NCI-H146 (cell line): ENCODE measurements around the gene SHC4.
"Not testable (repeated sequence)": the region's sequence is repeated elsewhere in the genome, so short reads cannot be mapped to it uniquely, and the experiment has no call there.

Experiments used
- DNase-seq: peaks from one replicate; lab custom pipeline; 2025; lab: John Stamatoyannopoulos, UW

SHC4 gene, protein sequence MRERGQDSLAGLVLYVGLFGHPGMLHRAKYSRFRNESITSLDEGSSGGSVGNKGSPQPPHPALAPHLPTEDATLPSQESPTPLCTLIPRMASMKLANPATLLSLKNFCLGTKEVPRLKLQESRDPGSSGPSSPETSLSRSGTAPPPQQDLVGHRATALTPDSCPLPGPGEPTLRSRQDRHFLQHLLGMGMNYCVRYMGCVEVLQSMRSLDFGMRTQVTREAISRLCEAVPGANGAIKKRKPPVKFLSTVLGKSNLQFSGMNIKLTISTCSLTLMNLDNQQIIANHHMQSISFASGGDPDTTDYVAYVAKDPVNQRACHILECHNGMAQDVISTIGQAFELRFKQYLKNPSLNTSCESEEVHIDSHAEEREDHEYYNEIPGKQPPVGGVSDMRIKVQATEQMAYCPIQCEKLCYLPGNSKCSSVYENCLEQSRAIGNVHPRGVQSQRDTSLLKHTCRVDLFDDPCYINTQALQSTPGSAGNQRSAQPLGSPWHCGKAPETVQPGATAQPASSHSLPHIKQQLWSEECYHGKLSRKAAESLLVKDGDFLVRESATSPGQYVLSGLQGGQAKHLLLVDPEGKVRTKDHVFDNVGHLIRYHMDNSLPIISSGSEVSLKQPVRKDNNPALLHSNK

DNA sequence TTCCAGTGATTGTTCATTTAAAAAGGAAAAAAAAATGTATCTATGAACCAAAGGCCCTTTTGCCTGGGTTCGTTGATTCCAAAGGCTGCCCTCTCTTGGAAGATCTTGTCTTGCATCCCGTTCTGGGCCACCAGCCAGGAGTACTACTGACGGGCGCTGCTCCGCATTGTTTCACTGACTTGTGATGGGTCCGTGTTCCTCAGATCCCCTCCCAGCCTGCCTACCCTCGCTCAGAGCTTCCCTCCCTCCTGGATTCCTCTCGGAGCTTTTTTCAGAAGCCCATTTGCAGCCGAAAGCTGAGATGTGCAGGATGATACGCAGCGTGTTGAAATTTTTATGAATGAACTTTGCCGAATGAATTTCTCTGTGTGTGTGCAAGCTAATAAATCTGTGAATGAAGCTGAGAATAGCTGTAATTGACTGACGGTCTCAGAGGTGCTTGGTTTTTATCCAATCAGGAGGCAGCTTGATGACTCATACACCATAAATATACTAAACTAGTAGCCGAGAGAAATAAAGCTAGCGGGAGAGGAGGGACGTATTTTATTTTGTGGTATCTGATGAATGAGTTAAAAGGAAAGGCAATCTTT, at the start of gene SHC4:
Gene SHC4, minus strand, starts transcription at position 396 of the 590 bp plus-strand sequence. CDS start 904 bp downstream, outside the sequence.
- DNase-seq, result peak; percentile 57

DNA sequence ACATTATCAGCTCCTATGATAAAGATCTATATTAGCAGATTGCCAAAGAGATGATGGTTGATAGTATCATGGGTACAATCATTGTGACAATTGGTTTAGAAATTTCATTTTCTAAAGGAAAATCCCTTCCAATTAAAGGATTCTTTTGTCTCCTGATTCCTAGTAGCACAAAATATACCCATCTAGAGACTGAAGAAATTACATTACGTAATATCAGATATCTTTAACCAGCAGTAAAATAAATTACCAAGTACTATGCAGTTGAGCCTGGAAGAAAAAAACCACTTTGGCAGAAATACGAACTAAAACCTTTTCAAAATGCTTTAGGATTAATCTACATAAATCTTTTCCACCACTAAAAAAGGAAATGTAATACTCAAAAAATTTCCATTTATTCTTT, 35.6 kb upstream of the SHC4 start:
- no peak for DNase-seq

DNA sequence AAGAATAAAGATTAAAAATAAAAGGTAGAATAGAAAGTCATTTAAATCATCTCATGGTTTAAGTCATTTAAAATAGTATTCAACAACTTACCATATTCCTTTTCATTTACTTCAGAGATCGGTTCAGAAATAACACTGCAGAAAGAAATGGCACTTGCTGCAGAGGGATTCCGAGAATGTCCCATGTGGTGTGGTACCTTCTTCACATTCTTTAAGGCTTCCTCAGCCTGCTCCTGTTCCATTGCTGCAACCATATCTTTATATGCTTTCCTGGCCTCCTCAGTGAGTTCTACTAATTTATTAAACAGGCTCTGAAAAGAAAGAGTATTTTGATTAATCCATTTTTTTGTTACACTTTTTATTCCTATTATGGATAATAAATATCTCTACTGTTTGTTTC, 32.6 kb upstream of the SHC4 start:
- DNase-seq, result no peak

DNA sequence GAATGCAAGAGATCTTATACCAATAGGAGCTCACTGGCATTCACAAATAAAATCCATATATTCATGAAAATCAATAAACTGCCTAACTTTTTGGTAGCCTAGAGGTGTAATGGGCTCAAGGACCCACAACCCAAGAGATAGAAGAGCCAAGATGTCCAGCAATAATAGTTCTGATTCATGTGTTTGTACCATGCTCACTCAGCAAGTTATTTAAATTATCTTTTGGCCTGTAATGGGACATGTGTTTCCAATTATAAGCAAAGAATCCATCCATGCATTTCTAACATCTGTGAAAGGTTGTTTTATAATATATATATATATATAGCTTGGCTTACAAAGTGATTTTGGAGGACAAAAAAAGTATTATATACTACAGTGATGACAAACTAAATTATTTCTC, 29.7 kb upstream of the SHC4 start:
- no peak for DNase-seq

DNA sequence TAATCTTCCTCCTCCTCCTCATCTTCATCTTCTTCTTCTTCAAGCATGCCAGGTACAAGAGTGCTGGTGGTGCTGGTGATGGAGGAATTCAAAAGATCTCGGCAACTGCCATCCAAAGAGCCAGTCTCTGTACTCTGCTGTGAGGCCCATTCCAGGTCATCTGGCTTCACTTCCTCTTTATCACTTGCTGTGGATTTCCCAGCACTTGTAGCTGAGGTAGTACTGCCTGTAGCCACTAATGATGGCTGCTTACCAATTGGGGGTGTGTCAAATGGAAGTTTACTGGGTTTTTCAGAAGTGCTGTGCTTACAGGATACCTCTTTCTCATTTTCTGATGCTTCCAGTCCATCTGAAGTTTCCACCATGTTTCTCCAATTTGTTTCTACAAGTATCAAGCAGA, 28.8 kb upstream of the SHC4 start:
- no peak for DNase-seq

DNA sequence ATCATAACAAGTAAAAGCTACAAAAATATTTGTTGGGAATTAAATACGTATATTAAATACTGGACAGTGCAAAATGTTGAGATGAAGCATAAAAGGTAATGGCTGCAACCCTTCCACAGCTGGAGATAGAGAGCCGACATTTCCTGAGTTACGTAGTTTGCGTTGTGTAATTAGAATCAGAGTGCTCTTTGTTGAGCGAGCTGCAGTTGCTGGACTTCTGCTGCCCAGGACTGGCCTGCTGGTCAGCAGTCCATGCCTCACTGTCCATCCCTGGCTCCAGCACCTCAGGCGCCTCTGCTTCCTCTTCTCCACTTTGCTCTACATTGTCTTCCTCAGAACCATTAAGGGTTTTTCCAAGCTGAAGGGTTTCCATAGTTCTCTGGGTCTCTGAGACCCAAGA, 28.4 kb upstream of the SHC4 start:
- no peak for DNase-seq

DNA sequence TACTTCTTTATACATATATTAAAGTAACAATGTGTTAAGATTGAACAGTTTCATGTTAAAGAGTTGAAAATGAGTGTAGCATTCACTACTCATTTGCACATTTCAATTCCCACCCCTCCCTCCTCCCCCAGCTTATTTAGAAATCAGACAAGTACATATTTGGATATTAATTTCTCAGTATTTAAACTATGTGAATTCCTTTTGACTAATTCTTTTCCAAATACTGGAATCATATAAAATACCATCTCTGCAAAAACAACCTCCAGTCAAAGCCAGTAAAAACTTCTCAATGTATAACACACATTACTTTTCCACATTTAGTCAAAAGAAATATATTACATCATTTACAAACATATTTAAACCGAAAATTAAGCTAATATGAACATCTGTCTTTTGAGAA, 25.5 kb upstream of the SHC4 start:
- DNase-seq, result no peak

DNA sequence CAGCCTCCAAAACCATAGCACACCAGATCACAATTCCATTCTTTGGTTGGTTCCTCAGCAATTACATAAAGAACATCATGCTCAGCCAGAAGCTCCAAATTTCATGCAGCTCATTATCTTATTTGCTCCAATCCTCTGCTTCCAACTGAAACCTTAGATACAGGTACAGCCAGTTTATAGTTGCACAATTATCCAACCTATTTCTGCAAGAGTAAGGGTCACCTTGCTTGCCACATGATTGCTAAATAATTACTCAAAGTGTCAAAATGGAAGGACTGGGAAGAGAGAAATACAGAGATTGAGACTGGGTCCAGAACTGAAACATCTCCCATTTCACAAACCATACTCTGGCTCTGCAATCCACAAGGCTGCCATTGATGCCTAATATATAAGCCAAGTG, 23.4 kb upstream of the SHC4 start:
- DNase-seq, result no peak

DNA sequence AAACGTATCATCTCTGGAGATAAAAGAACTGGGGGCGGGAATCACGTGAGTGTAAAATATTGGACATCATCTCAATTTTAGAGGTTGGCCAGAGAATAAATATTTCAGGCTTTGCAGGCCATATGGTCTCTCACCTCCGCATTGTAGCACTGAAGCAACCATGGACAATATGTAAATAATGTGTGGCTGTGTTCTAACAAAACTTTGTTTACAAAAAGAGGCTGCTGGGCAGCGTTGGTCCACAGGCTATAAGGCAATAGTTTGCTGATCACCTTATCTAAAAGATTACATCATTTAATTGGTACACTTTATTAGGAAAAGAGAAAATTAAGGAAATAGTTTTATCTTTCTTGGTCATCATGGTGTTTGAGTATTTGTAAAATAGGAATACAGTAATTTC, 22.5 kb upstream of the SHC4 start:
- DNase-seq, result no peak

DNA sequence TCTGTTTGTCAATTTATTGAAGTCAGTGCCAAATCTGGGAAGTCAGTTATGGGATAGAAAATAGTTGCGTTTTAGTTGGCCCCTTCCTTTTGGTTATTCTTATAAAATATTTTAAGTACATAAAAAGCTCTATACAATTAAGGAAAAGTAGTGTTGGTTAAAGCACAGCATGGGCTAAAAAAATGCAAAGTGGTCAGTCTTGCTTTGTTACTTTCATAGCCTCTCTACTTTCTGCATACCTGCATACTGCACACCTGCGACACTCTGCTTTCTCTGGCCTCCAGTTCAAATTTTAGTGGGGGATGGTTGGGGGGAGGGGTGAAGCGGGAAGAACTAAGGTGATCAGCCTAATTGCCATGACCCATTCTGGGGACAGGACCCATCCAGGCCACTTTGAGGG, 21.8 kb upstream of the SHC4 start:
- DNase-seq, result no peak

DNA sequence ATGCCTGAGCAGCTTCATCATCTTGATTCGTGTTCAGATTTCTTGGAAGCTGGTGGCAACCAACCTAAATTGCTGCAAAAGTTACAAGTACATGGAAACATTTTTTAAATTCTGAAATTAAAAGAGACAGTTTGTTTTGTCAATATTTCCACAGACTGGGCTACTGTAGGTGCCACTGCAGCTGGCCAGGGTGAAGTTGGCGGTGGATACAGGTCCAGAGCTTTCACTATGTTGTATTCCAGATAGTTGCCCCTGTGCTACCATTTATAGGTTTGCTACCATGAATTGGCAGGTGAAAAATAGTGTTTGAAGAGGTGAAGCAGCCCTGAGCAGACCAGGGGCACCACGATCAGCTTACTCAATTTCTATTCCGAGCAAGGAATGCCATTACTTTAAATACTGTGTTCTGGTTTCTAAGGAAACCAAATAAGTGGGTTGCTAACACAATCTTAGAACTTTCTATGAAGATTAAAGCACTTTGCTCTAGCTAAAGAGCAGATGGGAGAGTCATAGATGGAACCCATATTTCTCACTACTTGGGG, 21.2 kb upstream of the SHC4 start:
- no peak for DNase-seq

DNA sequence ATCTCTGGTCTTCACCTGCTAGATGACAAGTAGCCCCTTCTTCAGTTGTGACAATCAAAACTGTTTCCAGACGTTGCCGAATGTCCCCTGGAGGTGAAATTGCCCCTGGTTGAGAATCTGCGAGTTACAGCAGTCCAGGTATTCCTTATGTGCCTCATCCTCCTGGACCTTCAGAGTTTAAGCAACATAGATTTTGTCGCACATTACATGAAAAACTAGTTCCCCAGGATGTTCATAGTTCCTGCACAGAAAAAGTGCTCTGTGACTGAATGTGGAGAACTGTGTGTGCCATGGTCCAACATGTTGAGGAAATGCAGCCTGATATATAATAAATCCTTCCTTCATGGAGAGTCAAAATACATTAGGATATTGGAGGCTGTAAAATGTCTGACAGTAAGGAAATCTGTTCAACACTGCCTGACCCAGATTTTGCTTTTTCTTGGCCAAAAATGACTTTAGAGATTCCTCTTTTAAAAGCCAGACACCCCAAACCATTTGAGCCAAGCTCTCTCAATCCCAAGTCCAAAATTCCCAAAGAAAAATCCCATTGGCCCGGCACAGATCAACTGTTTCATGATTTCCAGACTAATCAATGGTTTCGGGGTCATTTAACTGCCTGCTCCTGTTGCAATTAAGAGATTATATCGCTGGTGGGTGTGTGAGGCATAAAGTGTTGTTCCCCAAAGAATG, 20.4 kb upstream of the SHC4 start:
- DNase-seq, result no peak

DNA sequence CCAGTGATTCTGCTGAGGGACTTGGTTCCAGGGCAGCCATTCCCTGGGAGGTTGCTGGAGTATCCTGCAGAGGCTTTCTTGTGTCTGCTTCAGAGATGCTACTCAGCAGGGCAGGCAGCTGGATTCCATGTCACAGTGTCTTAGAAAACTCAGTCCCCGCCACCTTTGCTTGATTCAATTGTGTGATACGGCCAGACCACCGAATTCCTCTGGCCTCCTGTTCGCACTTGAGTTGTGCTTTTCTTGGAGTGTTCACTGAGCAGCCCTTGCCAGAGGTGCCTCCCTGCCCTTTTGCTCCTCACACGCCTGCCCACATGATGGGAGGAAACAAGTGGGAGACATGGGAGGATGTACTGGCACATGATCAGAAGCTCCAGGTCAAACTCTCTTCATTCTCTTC, 19.6 kb upstream of the SHC4 start:
- DNase-seq, result no peak

DNA sequence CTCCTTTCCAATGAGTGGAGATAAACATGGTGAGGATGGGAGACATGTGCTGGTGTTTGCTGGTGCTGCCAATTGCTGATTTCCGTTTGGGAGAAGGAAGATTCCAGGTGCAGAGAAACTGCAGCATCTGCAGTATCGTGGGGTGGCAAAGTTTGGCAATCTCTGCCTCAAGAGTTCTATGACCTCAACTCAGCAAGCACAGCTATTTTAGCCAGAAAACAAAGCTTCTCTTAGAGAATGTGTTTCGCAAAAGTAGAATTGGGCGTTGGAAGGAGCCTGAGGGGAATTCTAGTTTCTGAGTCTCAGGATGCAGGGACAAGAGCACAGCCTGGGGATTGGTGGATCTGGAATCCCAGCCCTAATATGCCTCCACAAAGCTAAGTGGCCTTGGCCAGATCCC, 18.2 kb upstream of the SHC4 start:
- DNase-seq, result no peak

DNA sequence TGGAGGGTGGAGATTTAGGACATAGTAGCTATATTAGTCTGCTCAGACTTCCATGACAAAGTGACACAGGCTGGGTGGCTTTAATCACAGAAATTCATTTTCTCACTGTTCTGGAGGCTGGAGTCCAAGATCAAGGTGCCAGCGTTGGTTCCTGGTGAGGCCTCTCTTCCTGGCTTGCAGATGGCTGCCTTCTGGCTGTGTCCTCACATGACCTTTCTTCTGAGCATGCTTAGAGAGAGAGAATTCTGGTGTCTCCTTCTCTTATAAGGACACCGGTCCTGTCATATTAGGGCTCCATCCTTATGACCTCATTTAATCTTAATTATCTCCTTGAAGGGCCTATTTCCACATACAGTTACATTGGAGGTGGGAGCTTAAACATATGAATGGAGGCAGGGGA, 14.9 kb upstream of the SHC4 start:
- no peak for DNase-seq

DNA sequence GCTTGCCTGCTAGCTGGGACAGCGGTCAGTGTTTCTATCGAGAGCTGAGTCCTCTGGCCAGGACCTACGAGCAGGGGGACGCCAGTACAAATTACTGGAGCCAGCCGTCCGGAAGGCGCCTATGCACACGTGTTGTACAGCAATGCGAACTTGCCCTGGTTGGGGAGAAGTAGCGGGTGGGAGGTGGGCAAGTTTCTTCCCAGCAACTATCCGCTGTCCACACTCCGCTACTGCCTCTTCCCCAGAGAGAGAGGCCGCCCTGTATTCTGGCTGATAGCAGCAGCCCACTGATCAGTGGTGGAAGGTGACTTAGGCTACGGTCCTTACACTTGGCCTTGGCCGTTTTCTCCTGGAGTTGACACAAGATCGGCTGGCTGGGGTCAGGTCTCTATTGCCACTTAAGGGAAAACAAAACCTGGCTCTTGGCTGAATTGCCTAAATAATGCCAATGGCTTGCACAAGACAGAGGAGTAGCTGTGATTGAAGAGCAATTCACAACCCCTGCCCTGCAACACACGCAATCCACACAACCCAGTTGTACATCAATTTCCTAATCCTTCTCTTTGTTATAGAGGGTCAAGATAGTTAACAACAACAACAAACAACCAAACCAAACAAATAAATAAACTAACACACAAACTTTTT, 12.8 kb upstream of the SHC4 start:
- no peak for DNase-seq

DNA sequence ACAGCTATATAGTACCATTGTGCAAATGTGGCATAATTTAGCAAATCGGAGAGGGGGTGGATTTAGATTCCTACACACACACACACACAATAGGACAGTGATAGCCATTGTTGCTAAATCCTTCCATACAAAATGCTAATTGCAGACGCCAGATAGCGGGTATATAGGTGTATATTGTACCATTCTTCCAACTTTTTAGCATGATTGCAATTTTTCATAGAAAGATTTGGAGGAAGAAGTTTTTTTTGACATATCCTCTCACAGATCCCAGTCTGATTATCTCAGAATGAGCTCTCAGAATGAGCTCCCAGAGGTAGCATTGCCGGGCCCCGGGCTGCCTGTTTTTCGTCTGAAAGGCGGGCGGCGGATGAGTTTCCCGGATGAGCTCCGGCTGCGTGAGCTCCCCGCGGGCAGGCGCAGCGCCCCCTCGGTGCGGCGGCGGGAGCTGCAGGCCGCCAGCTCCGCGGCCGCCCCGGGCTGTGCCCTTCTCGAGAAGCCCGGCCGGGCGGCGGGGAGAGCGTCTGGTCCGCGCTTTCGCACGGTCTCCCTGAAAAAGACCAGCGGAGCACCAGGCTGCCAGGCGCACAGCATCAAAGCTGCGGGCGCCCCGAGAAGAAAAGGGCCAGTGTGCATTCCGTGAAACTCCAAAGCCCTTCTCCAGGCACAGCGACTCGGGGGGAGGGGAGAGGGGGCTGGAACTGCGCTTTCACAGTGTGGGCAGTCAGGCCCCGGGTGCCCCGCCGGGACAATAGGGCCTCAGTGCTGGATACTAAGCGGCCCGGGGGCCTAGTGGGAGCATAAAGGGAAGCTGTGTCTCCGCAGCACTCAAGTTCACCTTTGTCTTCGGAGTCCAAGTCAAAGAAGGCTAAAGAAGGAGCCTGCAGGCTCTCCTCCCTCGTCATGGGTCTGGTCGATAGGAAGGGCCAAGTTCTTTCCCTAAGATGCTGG, 12.0 kb upstream of the SHC4 start:
- peak; percentile 77 for DNase-seq

DNA sequence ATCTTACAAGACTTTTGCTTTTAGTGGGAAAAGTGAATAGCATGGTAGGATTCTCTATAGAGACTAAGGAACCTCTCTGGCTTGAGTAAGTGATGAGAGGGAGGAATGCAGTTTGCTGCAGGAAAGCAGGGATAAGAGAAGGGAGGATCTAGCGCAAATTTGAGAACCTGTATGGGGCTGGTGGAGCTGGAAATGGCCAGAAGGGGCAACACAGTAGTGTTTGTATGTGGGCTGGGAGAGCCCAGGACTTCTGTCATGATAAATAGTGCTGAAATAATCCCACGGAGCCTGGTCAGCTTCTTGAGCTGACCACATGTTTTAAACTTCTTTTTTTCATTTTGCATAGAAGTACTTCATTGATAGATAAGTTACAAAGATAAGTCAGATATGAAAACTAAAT, 11.2 kb upstream of the SHC4 start:
- peak; percentile 15 for DNase-seq

DNA sequence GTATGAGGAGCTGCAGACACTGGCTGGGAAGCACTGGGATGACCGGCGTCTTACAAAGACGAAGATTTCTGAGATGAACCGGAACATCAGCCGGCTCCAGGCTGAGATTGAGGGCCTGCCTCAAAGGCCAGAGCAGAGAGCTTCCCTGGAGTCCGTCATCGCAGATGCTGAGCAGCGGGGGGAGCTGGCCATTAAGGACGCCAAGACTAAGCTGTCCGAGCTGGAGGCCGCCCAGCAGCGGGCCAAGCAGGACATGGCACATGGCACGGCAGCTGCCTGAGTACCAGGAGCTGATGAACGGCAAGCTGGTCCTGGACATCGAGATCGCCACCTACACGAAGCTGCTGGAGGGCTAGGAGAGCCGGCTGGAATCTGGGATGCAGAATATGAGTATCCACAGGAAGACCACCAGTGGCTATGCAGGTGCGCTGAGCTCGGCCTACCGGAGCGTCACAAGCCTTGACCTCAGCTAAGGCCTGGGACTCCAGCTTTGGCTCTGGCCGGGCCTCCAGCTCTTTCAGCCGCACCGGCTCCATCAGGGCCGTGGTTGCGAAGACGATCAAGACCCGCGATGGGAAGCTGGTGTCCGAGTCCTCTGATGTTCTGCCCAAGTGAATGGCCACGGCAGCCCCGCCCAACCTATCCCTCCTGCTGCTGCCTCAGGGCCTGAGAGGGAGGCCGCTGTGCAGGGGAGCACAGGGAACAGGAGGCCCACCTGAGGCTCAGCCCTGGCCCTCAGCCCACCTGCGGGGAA, 9.2 kb upstream of the SHC4 start:
- DNase-seq, result no peak

DNA sequence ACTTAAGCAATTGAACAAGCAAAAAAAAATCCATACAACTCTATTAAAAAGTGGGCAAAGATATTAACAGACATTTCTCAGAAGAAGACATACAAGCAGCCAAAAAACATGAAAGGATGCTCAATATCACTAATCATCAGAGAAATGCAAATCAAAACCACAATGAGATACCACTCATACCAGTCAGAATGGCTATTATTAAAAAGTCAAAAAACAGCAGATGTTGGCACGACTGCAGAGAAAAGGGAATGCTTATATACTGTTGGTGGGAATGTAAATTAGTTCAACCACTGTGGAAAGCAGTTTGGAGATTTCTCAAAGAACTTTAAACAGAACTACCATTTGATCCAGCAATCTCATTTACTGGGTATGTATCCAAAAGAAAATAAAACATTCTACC, 7.2 kb upstream of the SHC4 start:
- not testable (repeated sequence) for DNase-seq
